HFF-Myc (cell line): ENCODE measurements around the gene PVR.
"Not testable (repeated sequence)": the region's sequence is repeated elsewhere in the genome, so short reads cannot be mapped to it uniquely, and the experiment has no call there.

Experiments used
- DNase-seq: peaks from one replicate; pipeline ENCODE4 v3.0.0-alpha.2; 2011; ENCODE audit warnings: low read depth; ENCODE audit errors: extremely low read depth
- H3K4me3 ChIP-seq: replicated peaks from 2 replicates; pipeline ENCODE4 v1.5.1; 2011; ENCODE audit warnings: low read depth, mild to moderate bottlenecking, control low read depth, low read length
- TF ChIP-seq, protein P1 (sequence below): IDR thresholded peaks from 2 replicates; pipeline ENCODE4 v1.5.1; 2012; ENCODE audit warnings: mild to moderate bottlenecking, low read depth, low read length, control low read depth; ENCODE audit errors: missing control alignments

PVR gene

DNA sequence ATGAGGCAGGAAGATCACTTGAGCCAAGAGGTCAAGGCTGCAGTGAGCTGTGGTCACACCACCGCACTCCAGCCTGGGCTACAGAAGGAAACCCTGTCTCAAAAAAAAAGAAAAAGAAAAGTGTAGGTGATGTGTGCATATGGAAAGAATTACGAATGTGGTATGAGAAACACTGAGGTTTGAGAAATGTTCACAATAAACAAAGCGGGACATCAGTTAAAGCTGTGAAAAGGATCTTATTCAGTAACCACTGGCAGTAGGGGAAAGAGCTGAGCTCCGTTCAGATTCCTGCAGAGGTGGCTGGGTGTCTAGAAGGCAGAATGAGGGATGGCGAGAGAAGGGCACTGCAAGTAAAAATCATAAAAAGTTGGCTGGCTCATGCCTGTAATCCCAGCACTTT, 34.5 kb upstream of the PVR start:
- no peak for DNase-seq
- H3K4me3 ChIP-seq = no peak overlapping the region
- TF ChIP-seq, protein P1, sequence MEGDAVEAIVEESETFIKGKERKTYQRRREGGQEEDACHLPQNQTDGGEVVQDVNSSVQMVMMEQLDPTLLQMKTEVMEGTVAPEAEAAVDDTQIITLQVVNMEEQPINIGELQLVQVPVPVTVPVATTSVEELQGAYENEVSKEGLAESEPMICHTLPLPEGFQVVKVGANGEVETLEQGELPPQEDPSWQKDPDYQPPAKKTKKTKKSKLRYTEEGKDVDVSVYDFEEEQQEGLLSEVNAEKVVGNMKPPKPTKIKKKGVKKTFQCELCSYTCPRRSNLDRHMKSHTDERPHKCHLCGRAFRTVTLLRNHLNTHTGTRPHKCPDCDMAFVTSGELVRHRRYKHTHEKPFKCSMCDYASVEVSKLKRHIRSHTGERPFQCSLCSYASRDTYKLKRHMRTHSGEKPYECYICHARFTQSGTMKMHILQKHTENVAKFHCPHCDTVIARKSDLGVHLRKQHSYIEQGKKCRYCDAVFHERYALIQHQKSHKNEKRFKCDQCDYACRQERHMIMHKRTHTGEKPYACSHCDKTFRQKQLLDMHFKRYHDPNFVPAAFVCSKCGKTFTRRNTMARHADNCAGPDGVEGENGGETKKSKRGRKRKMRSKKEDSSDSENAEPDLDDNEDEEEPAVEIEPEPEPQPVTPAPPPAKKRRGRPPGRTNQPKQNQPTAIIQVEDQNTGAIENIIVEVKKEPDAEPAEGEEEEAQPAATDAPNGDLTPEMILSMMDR = no peak

DNA sequence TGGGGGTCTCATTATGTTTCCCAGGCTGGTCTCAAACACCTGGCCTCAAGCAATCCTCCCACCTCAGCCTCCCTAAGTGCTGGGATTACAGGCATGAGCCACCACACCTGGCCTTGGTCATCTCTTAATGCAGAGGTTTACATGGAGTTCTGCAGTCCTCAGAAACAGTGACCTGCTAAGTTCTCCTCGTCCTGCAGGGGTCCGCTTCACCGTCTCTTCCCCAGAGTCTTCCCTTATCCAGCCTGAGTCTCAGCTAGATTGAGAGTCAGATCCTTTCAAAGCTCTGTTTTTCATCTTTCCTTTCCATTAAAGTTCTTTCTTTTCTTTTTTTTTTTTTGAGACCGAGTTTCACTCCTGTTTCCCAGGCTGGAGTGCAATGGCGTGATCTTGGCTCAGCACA, 33.2 kb upstream of the PVR start:
- DNase-seq, H3K4me3 ChIP-seq: not testable (repeated sequence)

DNA sequence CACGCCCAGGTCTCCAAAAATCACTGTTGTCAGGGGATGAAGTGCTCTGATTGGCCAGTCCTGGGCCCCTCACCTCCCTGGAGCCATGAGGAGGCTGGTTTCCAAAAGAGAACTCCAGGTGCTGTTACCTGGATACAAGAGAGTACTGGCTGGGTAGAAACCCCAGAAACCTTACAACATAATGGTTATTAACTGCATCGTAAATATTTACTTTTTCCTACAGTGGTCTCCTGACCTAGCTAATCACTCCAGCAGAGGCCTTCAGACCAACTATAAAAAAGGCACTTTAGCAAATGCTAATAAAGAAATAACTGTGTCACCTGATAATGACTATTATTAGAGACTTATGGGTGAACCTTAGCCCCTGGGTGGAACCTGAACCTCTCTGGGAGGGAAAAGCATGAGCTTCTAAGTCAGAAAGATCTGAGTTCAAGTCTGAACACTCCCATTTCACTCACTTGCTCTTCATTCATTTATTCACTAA, 31.9 kb upstream of the PVR start:
- TF ChIP-seq, protein P1 = no peak
- no peak for DNase-seq

DNA sequence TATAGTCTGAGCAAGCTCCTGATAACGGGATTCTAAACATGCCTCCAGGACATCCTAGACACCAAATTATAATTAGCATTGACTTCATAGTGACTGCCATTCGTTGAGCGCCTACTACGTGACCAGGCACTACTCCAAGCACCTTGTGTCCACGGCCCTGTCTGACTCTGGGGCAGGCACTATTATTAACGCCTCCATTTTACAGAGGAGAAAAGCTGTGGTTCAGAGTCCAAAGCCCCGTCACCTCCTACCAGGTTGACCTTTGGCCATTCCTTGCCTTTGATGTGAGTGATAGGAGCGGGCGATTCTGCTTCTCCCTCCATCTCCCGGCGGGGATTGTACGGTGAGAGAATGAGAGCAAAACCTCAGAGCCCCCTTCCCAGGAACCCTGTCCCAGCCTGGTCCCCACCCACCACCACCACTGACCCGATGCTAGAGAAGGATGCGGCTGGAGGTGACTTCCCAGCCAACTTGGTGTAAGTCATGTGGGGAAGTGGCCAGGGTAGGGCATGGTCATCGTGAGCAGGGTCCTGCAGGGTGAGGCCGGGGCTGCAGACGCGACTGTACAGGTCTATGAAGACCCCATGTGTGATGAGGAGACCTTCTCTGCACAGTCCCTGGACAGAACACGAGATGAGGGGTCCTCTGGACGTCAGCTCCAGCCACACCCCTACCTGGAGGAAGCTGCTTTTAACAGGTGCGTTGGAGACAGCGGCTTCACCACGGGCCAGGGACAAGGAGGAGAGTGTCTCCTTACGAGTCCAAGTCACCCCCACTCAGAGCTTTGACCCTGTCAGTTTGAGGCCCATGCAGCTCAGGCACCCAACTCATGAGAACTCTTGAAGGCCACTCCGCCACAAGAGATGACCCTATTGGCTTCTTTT, 30.2 kb upstream of the PVR start, which contains the start of gene IGSF23:
Gene IGSF23 (plus strand): TSS at position 269 of the 884 bp plus-strand sequence. CDS start 83 bp downstream, at position 352.
- no peak within 1 kb of the TSS for H3K4me3 ChIP-seq
- no peak for DNase-seq
- TF ChIP-seq, protein P1 = no peak

More for the DNA sequence above, 31.9 kb upstream of the PVR start:
- no peak overlapping the region for H3K4me3 ChIP-seq

DNA sequence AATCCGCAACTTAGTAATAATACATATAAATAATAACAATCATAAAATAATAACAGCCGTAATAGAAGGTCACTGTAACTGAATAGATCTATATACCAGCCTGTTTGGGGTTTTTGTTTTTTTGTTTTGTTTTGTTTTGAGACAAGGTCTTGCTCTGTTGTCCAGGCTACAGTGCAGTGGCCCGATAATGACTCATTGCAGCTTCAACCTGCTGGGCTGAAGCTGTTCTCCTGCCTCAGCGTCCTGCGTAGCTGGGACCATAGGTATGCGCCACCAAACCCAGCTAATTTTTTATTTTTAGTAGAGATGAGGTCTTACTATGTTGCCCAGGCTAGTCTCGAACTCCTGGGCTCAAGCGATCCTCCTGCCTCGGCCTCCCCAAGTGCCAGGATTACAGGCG, 29.4 kb upstream of the PVR start:
- TF ChIP-seq, protein P1 = no peak
- no peak for DNase-seq
- no peak overlapping the region for H3K4me3 ChIP-seq

DNA sequence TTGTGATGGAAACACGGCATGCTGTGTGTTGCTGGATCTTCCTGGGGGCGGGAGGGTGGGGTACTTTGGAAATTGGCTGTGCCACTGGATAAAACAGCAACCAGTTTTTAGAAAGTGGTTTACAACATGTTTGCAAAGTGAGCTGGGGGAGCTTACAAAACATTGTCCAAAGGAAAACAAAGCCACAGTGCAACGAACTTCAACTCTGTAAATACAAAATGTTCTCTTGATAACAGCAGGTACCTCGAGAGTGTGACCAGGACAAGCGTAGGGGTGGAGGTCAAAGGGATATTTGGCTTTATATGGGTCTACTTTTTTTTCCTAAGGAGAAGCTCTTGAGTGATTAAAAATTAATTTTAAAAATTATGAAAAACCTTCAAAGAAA, 27.9 kb upstream of the PVR start:
- H3K4me3 ChIP-seq = no peak overlapping the region
- TF ChIP-seq, protein P1 = no peak
- no peak for DNase-seq

DNA sequence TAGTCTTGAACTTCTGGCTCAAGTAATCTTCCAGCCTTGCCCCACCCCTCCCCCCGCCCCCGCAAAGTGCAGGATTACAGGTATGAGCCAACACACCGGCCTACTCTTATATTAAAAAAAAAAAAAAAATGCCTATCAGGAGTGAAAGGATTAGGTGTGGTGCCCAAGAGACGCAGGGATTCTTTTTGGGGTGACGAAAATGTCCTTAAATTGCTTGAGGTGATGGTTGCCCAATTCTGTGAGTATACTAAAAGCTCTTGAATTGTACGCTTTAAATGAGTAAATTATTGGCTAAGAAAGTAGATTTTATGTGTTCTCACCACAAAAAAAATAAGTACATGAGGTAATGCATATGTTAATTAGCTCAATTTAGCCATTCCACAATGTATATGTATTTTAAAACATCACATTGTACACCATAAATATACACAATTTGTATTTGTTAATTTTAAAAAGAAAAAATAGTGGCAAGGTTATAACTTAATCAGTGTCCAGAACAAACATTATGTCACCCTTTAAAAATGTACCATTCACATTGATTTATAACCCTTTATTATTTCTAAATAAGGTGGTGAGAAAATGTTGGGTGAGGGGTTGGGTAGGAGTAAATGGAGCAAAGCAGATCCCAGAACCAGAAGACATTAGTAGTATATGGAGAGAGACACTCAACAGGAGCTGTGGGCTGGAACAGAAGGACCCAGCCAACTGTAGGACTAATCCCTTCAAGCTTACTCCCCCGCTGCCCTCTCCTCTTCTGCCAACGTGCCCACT, 26.4 kb upstream of the PVR start:
- TF ChIP-seq, protein P1 = no peak
- no peak for DNase-seq
- H3K4me3 ChIP-seq = no peak overlapping the region
